Ammon's horn (tissue), 1 donor: ENCODE measurements around the gene F2RL2.

Experiments
- DNase-seq: peaks from one replicate; pipeline ENCODE4 v3.0.0-alpha.2; 2016; ENCODE audit warnings: low spot score

The F2RL2 gene

GRCh38 chr5:76583163-76584047 lies 39.8 kb downstream of the F2RL2 start:
- no peak for DNase-seq

DNA sequence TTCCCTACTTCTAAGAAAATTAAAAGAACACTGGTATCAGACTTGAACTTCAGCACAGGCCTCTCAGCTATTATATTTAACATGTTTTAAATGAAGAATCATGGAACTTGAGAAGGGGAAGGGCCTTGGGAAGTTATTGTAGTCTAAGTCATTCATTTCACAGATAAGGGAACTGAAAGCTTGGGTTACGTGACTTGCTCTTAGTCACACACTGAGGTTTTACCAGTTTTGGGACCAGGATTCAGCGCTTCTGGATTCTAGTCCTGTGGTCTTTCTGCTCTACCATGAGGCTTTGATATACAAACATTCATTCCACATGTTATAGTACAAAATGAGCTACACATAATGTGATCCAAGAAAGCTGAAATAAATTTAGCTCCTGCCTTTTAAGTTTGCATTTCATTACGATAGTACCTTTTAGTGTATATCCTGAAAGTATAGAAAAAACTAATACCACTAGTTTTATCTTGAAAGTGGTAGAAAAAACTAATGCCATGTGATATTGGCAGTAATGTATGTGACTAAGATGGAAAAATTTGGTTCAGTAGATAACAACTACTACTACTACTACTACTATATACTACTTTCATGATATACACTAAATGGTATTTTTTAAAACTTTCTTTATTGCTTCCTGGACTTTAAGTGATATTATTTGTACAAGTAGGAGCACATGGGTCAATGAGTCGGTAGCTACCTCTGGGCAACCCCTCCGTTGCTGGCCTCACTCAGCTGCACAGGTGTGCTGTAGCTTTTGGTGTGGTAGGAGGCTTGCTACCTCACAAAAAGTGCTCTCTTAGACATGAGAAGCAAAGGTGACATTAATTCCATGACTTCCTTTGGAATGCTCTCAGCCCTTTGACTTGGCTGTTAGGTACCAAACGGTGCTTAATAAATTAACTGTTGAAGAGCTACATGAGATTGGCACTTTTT lies 40.7 kb downstream of the F2RL2 start:
- no peak for DNase-seq

- no peak for DNase-seq
Measured at GRCh38 chr5:76580981-76581380, 42.2 kb downstream of the F2RL2 start.

DNA sequence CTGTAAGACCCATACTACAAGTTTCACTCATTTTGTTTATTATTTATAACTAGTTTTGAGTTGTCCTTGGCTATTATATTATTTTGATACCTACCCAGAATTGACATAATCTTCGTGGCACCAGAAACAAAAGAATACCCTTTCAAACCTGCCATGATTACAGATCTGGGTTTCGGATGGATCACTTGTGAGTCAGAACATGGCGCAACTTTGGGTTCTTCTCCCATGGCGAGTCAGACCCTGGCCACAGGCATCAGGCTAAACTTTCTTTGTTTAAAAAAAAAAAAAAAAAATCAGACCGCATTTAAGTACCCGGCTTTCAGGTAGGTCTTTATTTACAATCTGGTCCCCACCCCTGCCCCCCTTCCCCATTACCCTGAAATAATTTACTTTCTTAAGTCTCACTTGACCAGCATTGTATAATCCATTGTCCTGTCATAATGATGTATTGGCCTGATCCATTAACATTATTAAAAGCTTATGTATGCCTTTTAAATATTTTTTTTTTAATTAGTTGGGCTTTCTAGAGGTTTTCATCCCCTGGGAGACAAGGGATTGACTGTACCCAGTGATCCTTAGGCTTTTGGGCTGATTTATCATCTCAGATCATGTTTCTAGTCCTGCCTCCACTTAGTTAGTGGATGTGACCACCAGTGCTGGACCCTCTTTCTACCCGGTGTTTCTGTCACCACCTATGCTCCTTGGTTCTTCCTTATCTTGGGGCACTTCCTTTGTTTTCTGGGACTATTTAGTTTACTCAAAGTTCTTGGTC lies 43.9 kb downstream of the F2RL2 start:
- no peak for DNase-seq

GRCh38 chr5:76576996-76577395 lies 46.2 kb downstream of the F2RL2 start:
- DNase-seq = no peak

DNA sequence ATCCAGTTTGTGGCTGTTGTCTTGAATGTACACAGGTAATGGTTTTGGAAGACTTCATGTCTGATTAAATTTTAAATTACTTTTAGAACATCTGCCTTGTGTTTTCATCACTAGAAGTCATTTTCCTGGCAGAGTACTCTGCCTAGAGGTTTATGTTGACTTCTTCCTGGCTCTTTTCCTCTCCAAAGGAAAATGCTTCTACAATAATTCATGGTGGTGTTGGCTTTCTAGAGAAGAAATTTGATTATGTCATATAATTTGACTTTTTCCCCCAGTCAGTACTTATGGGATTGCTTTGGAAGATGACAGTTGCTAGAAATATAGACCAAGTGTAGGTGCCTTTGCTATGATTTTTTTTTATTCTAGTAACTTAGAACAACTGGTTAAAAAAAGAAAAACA lies 46.8 kb downstream of the F2RL2 start:
- DNase-seq = no peak

GRCh38 chr5:76571559-76571958 lies 51.6 kb downstream of the F2RL2 start:
- DNase-seq = no peak

GRCh38 chr5:76570153-76570552 lies 53.0 kb downstream of the F2RL2 start:
- no peak for DNase-seq
